ENCODE measurements around the gene FUT4.

- TF ChIP-seq POLR2A (IDR thresholded peaks at IDR 0.05) (no peak), CTCF (IDR thresholded peaks at IDR 0.05) (no peak), POLR2AphosphoS5 (IDR thresholded peaks at IDR 0.05; ENCODE audit: insufficient read depth in 1 of 2, low read depth in 1 of 2) (no peak)
Observed at GRCh38 chr11:94588366-94588942, 44.7 kb downstream of the FUT4 start.

All from vagina (tissue), 2 donors.